CD14-positive monocyte (primary cell): ENCODE results near the gene DRAP1. TPM values are rescaled to one million over a fixed set of nuclear protein-coding genes. Genes with fewer than 3 reads are reported as not detected.

Experiments
- DNase-seq, 3 donors: peaks; one replicate each; pipeline ENCODE4 v3.0.0-alpha.2; 2011 to 2022
- H2AFZ ChIP-seq: 2 replicates; pipeline ENCODE4 v1.6.0; 2012; ENCODE audit warnings: mild to moderate bottlenecking, low read depth, low read length, inconsistent platforms; ENCODE audit not compliant: insufficient read depth, poor library complexity, severe bottlenecking
- H3K27ac ChIP-seq, 2 donors: 1 replicate in 1 of 2; 2 replicates in 1 of 2; pipeline ENCODE4 v1.5.1; 2012 to 2013; ENCODE audit warnings: low read length in 2 of 2, control low read depth in 1 of 2, inconsistent platforms in 1 of 2, low read depth in 1 of 2, mild to moderate bottlenecking in 1 of 2
- H3K27me3 ChIP-seq, 2 donors: one replicate each; pipeline versions ENCODE4 v1.6.0 to v1.6.1; 2011 to 2013; ENCODE audit warnings: low read length in 2 of 2; ENCODE audit not compliant: control insufficient read depth in 2 of 2, insufficient read depth in 2 of 2
- H3K36me3 ChIP-seq, 2 donors: replicated peaks in 1 of 2; 1 replicate in 1 of 2; 2 replicates in 1 of 2; pipeline versions ENCODE4 v1.5.1 to v1.6.1; 2012 to 2013; ENCODE audit warnings: low read length in 2 of 2, control low read depth in 1 of 2, inconsistent platforms in 1 of 2, mild to moderate bottlenecking in 1 of 2; ENCODE audit not compliant: insufficient read depth in 2 of 2, control insufficient read depth in 1 of 2
- H3K4me1 ChIP-seq, 2 donors: 1 replicate in 1 of 2; 2 replicates in 1 of 2; pipeline versions ENCODE4 v1.5.1 to v1.6.1; 2012 to 2013; ENCODE audit warnings: low read length in 2 of 2, control low read depth in 1 of 2, inconsistent platforms in 1 of 2, mild to moderate bottlenecking in 1 of 2, moderate library complexity in 1 of 2; ENCODE audit not compliant: insufficient read depth in 2 of 2, control insufficient read depth in 1 of 2
- H3K4me2 ChIP-seq: replicated peaks from 2 replicates; pipeline ENCODE3; 2012; ENCODE audit warnings: low read length, moderate library complexity, mild to moderate bottlenecking; ENCODE audit not compliant: poor library complexity, severe bottlenecking; ENCODE audit errors: extremely low read depth
- H3K4me3 ChIP-seq, 3 experiments: fragments of 200-600 bp in 1 of 3; sonication (generic) in 1 of 3; replicated peaks in 1 of 3; 1 replicate in 2 of 3; 2 replicates in 1 of 3; pipeline ENCODE4 v1.5.1; 2011 to 2013; ENCODE audit warnings: low read length in 3 of 3, mild to moderate bottlenecking in 3 of 3, control low read depth in 2 of 3, low read depth in 2 of 3, inconsistent platforms in 1 of 3, moderate library complexity in 1 of 3
- H3K79me2 ChIP-seq: 2 replicates; pipeline ENCODE4 v1.6.0; 2012; ENCODE audit warnings: mild to moderate bottlenecking, control low read depth, inconsistent platforms, low read length, moderate library complexity; ENCODE audit not compliant: insufficient read depth
- H3K9ac ChIP-seq: 2 replicates; pipeline ENCODE4 v1.6.0; 2017; ENCODE audit warnings: low read length, mild to moderate bottlenecking; ENCODE audit not compliant: insufficient read depth, poor library complexity, severe bottlenecking
- H3K9me3 ChIP-seq, 2 donors: replicated peaks in 1 of 2; 1 replicate in 1 of 2; 2 replicates in 1 of 2; pipeline versions ENCODE4 v1.5.1 to v1.6.1; 2012 to 2013; ENCODE audit warnings: low read length in 2 of 2, control low read depth in 1 of 2; ENCODE audit not compliant: control insufficient read depth in 1 of 2, insufficient read depth in 1 of 2
- H4K20me1 ChIP-seq: 2 replicates; pipeline ENCODE4 v1.6.0; 2012; ENCODE audit warnings: mild to moderate bottlenecking, low read length, control low read depth, moderate library complexity; ENCODE audit not compliant: insufficient read depth
- H3K27ac Mint-ChIP-seq, 7 donors: one replicate each; pipeline ENCODE4 v1.8.0; 2020; ENCODE audit warnings: mild to moderate bottlenecking in 7 of 7, mixed read lengths in 7 of 7, moderate library complexity in 6 of 7, inconsistent platforms in 2 of 7
- H3K27me3 Mint-ChIP-seq, 3 donors: one replicate each; pipeline ENCODE4 v1.8.0; 2021 to 2022; ENCODE audit warnings: low read depth in 3 of 3, mild to moderate bottlenecking in 3 of 3, mixed read lengths in 3 of 3, moderate library complexity in 3 of 3, inconsistent platforms in 1 of 3
- H3K36me3 Mint-ChIP-seq, 2 donors: one replicate each; pipeline ENCODE4 v1.8.0; 2020; ENCODE audit warnings: mixed read lengths in 2 of 2, inconsistent platforms in 1 of 2, mild to moderate bottlenecking in 1 of 2
- H3K4me1 Mint-ChIP-seq: one replicate; pipeline ENCODE4 v1.8.0; 2020; ENCODE audit warnings: mild to moderate bottlenecking, mixed read lengths
- H3K4me3 Mint-ChIP-seq, 2 donors: one replicate each; pipeline ENCODE4 v1.8.0; 2020; ENCODE audit warnings: mild to moderate bottlenecking in 2 of 2, mixed read lengths in 2 of 2, moderate library complexity in 1 of 2
- H3K9me3 Mint-ChIP-seq, 7 donors: one replicate each; pipeline ENCODE4 v1.8.0; 2020 to 2022; ENCODE audit warnings: mixed read lengths in 7 of 7, mild to moderate bottlenecking in 6 of 7, moderate library complexity in 6 of 7, inconsistent platforms in 2 of 7
- CTCF ChIP-seq: fragments of 200-600 bp; IDR thresholded peaks from one replicate; pipeline ENCODE4 v1.8.0; 2022; ENCODE audit warnings: antibody characterized with exemption, mild to moderate bottlenecking
- WGBS: methylation state at CpG from one replicate; pipeline ENCODE4 v1.1.5; 2013; ENCODE audit warnings: missing lambda C conversion rate; ENCODE audit not compliant: insufficient coverage; 5-methylcytosine and 5-hydroxymethylcytosine counted together
- intact Hi-C, 2 donors: fragments of 100-400 bp; cut with micrococcal nuclease; formaldehyde crosslinking; loops; one replicate each; pipeline versions ENCODE4 v1.15.0 to v1.15.1; 2023
- polyA plus RNA-seq, 3 donors: library from polyadenylated mRNA; depleted of rRNA in 1 of 3; unstranded in 2 of 3; stranded (reverse) in 1 of 3; fragments of 300-500 nt in 2 of 3; fragments of >200 nt in 1 of 3; fragmentation: Illumina TruSeq in 2 of 3; gene quantifications; 1 replicate in 2 of 3; 2 replicates in 1 of 3; pipeline ENCODE4 v1.2.3, GENCODE V29; 2012 to 2021

The DRAP1 gene
- polyA plus RNA-seq, 3 donors: 68.3 to 97.2 (median 72.1) TPM

GRCh38 chr11:65886826-65887722, 32.2 kb upstream of the DRAP1 start:
- Histone ChIP-seq H3K4me3 (peak overlapping the region; percentile 63 to 82 (median 69)), H3K9me3 (no peaks in the 10 kb centered on the region), H3K4me1 (peaks cover 45 to 69% of the 10 kb centered on the region in 2 donors), H3K36me3 (peaks cover 34 to 46% of the 10 kb centered on the region in 2 donors), H3K27ac (peak overlapping the region; percentile 88 to 95), H3K27me3 (no peaks in the 10 kb centered on the region), H3K9ac (peak overlapping the region; percentile 65), H3K4me2 (peak overlapping the region; percentile 93), H3K79me2 (peaks cover 38% of the 10 kb centered on the region), H2AFZ (peak overlapping the region; percentile 84), H4K20me1 (peaks cover 15% of the 10 kb centered on the region)
- WGBS: 91% methylated on average over 12 of the region's 14 CpGs
- H3K4me3 Mint-ChIP-seq: peak overlapping the region; percentile 95 to 99
- DNase-seq: no peak
- intact Hi-C loops: loop anchor here (5.0 kb wide), 2 partner anchors 35 to 40 kb away; no protein-coding TSS in a partner anchor
- TF ChIP-seq CTCF: no peak
- peak overlapping the region in 6 of 7 donors; percentile 70 to 100 (median 98) for H3K27ac Mint-ChIP-seq
- peaks cover 44 to 52% of the 10 kb centered on the region in 2 donors for H3K36me3 Mint-ChIP-seq
- H3K27me3 Mint-ChIP-seq: peaks cover 0 to 7% (median 0%) of the 10 kb centered on the region in 3 donors
- H3K4me1 Mint-ChIP-seq: peaks cover 51% of the 10 kb centered on the region
- peaks cover 0 to 2% (median 0%) of the 10 kb centered on the region in 7 donors for H3K9me3 Mint-ChIP-seq

DNA sequence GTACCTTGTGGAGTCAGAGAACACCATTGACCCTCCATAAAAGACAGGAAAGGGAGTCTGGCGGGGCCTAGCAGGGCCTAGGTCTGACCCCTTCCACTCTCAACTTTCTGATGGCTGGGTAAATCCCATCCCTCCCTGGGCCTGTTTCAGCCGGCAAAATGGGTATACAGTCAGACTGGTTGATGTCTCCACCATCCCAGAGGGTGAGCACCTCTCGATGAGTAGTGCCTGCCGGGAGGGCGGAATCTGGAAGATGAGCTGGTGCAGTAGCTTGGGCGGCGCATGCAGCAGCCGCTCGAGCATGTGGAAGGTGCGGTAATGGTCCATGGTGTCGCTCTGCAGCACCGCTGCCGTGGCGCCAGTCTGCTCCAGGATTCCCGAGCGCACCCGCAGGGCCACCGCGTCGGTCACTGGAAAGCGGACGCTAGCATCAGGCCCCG, 31.5 kb upstream of the DRAP1 start:
- H3K4me3 ChIP-seq: peak overlapping the region; percentile 63 to 82 (median 69)
- H2AFZ ChIP-seq: peak overlapping the region; percentile 84
- intact Hi-C loops: loop anchor here (1.0 to 5.0 kb wide), 4 partner anchors 35 to 176 kb away; partner anchors contain the start of gene SART1 (in 1 of the 2)
- Mint-ChIP-seq H3K27me3 (peaks cover 0 to 7% (median 0%) of the 10 kb centered on the region in 3 donors), H3K4me3 (peak overlapping the region; percentile 95 to 99), H3K36me3 (peaks cover 44 to 51% of the 10 kb centered on the region in 2 donors), H3K9me3 (peaks cover 0 to 2% (median 0%) of the 10 kb centered on the region in 7 donors), H3K27ac (peak overlapping the region; percentile 98 to 100 (median 99)), H3K4me1 (peaks cover 57% of the 10 kb centered on the region)
- peak in 1 of 3 donors; percentile 51 for DNase-seq
- H3K9me3 ChIP-seq: no peaks in the 10 kb centered on the region
- no peaks in the 10 kb centered on the region for H3K27me3 ChIP-seq
- peaks cover 18% of the 10 kb centered on the region for H4K20me1 ChIP-seq
- peak overlapping the region; percentile 93 for H3K4me2 ChIP-seq
- no peak for TF ChIP-seq CTCF
- H3K36me3 ChIP-seq: peaks cover 28 to 39% of the 10 kb centered on the region in 2 donors
- WGBS: 5% methylated on average over 21 of the region's 23 CpGs
- peaks cover 51 to 75% of the 10 kb centered on the region in 2 donors for H3K4me1 ChIP-seq
- H3K27ac ChIP-seq: peak overlapping the region; percentile 88 to 95
- peaks cover 45% of the 10 kb centered on the region for H3K79me2 ChIP-seq
- H3K9ac ChIP-seq: peak overlapping the region; percentile 65
